Right lobe of liver (tissue), 4 donors: ENCODE data around the gene DNA2.

ENCODE experiments used
- POLR2A ChIP-seq: fragments of 450-650 bp; IDR thresholded peaks from one replicate; pipeline ENCODE4 v1.6.1; 2017; ENCODE audit warnings: antibody characterized with exemption, mild to moderate bottlenecking
- TF ChIP-seq, protein P1 (sequence below), 4 donors: fragments of 200-600 bp in 3 of 4; fragments of 450-650 bp in 1 of 4; IDR thresholded peaks; one replicate each; pipeline versions ENCODE4 v1.5.1 to v1.8.0; 2016 to 2022; ENCODE audit warnings: antibody characterized with exemption in 4 of 4, mild to moderate bottlenecking in 2 of 4
- donor health status: DM: no; HTN: no; CAD: no.
- donor health status: DM: no; HTN: no; CAD: no.
- donor health status: DM: no; HTN: yes; CAD: no.

DNA sequence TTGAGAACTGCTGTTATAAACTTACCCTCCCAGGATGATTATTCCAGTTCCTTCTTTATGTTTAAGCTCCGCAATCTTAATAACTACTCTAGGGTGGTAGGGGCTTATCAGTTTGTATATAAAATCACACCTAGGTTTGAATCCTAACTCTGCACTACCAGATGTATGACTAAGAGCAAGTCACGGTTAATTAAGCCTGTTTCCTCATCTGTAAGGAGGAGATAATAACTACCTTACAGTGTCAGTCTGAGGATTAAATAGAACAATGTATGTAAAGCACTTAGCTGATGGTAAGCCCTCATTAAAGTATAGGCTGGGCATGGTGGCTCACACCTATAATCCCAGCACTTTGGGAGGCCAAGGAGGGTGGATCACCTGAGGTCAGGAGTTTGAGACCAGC lies 9.2 kb downstream of the DNA2 start:
- TF ChIP-seq, protein P1, sequence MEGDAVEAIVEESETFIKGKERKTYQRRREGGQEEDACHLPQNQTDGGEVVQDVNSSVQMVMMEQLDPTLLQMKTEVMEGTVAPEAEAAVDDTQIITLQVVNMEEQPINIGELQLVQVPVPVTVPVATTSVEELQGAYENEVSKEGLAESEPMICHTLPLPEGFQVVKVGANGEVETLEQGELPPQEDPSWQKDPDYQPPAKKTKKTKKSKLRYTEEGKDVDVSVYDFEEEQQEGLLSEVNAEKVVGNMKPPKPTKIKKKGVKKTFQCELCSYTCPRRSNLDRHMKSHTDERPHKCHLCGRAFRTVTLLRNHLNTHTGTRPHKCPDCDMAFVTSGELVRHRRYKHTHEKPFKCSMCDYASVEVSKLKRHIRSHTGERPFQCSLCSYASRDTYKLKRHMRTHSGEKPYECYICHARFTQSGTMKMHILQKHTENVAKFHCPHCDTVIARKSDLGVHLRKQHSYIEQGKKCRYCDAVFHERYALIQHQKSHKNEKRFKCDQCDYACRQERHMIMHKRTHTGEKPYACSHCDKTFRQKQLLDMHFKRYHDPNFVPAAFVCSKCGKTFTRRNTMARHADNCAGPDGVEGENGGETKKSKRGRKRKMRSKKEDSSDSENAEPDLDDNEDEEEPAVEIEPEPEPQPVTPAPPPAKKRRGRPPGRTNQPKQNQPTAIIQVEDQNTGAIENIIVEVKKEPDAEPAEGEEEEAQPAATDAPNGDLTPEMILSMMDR (IDR thresholded peaks at IDR 0.05) = no peak
- TF ChIP-seq POLR2A = no peak
